Osteoblast (primary cell): ENCODE measurements around the gene SLC13A2. TPM values are rescaled to one million over a fixed set of nuclear protein-coding genes. Genes with fewer than 3 reads are reported as not detected.
"Not testable (repeated sequence)": the region's sequence is repeated elsewhere in the genome, so short reads cannot be mapped to it uniquely, and the experiment has no call there.

Experiments used
- DNase-seq: peaks from one replicate; pipeline ENCODE4 v3.0.0; 2011; ENCODE audit warnings: low spot score, mixed read lengths; ENCODE audit not compliant: insufficient read length; ENCODE audit errors: missing footprints
- H2AFZ ChIP-seq: 2 replicates; pipeline ENCODE4 v1.6.0; 2011; ENCODE audit warnings: mild to moderate bottlenecking, low read length
- H3K27ac ChIP-seq: 2 replicates; pipeline ENCODE4 v1.5.1; 2011; ENCODE audit warnings: mild to moderate bottlenecking, low read depth, low read length, moderate library complexity
- H3K27me3 ChIP-seq: 2 replicates; pipeline ENCODE4 v1.6.0; 2012; ENCODE audit warnings: mild to moderate bottlenecking, control low read depth, inconsistent platforms, low read length, moderate library complexity; ENCODE audit not compliant: insufficient read depth
- H3K36me3 ChIP-seq: 2 replicates; pipeline ENCODE4 v1.5.1; 2011; ENCODE audit warnings: mild to moderate bottlenecking, low read length, control low read depth, moderate library complexity; ENCODE audit not compliant: insufficient read depth
- H3K4me1 ChIP-seq: 2 replicates; pipeline ENCODE4 v1.5.1; 2011; ENCODE audit warnings: mild to moderate bottlenecking, low read length, control low read depth, moderate library complexity; ENCODE audit not compliant: insufficient read depth
- H3K4me2 ChIP-seq: 2 replicates; pipeline ENCODE4 v1.6.0; 2011; ENCODE audit warnings: mild to moderate bottlenecking, low read length; ENCODE audit not compliant: insufficient read depth
- H3K4me3 ChIP-seq: fragments of 200-600 bp; sonication (generic); 3 replicates; pipeline ENCODE4 v1.5.1; 2012; ENCODE audit warnings: mild to moderate bottlenecking, low read length, inconsistent platforms; ENCODE audit not compliant: insufficient read depth
- H3K79me2 ChIP-seq: 2 replicates; pipeline ENCODE4 v1.6.0; 2012; ENCODE audit warnings: mild to moderate bottlenecking, low read length, control low read depth, inconsistent platforms; ENCODE audit not compliant: insufficient read depth
- H3K9me3 ChIP-seq: 2 replicates; pipeline ENCODE4 v1.5.1; 2011; ENCODE audit warnings: low read depth, low read length, control low read depth
- H4K20me1 ChIP-seq: 2 replicates; pipeline ENCODE4 v1.6.0; 2012; ENCODE audit warnings: mild to moderate bottlenecking, low read length, control low read depth; ENCODE audit not compliant: insufficient read depth
- total RNA-seq: library from RNA; depleted of rRNA; stranded (reverse); fragments of >200 nt; gene quantifications from 2 replicates; pipeline ENCODE4 v1.2.3, GENCODE V29; 2012
- TF ChIP-seq, protein P1 (sequence below): IDR thresholded peaks from 2 replicates; pipeline ENCODE4 v1.5.1; 2011; ENCODE audit warnings: mild to moderate bottlenecking, low read depth, low read length, moderate library complexity; ENCODE audit errors: extremely low read depth

Gene SLC13A2
- total RNA-seq, 1 donor, result not detected

- Histone ChIP-seq H3K9me3 (no peaks in the 10 kb centered on the region), H3K27ac (no peak overlapping the region), H3K4me3 (no peak overlapping the region), H2AFZ (no peak overlapping the region), H3K4me1 (peaks cover 18% of the 10 kb centered on the region), H4K20me1 (peaks cover 2% of the 10 kb centered on the region), H3K36me3 (no peaks in the 10 kb centered on the region), H3K79me2 (no peaks in the 10 kb centered on the region), H3K27me3 (peaks cover 53% of the 10 kb centered on the region), H3K4me2 (no peak overlapping the region)
- DNase-seq, result peak; percentile 44
- TF ChIP-seq, protein P1, sequence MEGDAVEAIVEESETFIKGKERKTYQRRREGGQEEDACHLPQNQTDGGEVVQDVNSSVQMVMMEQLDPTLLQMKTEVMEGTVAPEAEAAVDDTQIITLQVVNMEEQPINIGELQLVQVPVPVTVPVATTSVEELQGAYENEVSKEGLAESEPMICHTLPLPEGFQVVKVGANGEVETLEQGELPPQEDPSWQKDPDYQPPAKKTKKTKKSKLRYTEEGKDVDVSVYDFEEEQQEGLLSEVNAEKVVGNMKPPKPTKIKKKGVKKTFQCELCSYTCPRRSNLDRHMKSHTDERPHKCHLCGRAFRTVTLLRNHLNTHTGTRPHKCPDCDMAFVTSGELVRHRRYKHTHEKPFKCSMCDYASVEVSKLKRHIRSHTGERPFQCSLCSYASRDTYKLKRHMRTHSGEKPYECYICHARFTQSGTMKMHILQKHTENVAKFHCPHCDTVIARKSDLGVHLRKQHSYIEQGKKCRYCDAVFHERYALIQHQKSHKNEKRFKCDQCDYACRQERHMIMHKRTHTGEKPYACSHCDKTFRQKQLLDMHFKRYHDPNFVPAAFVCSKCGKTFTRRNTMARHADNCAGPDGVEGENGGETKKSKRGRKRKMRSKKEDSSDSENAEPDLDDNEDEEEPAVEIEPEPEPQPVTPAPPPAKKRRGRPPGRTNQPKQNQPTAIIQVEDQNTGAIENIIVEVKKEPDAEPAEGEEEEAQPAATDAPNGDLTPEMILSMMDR, result no peak
These were observed 7.4 kb upstream of the SLC13A2 start for GRCh38 chr17:28466001-28466400.

DNA sequence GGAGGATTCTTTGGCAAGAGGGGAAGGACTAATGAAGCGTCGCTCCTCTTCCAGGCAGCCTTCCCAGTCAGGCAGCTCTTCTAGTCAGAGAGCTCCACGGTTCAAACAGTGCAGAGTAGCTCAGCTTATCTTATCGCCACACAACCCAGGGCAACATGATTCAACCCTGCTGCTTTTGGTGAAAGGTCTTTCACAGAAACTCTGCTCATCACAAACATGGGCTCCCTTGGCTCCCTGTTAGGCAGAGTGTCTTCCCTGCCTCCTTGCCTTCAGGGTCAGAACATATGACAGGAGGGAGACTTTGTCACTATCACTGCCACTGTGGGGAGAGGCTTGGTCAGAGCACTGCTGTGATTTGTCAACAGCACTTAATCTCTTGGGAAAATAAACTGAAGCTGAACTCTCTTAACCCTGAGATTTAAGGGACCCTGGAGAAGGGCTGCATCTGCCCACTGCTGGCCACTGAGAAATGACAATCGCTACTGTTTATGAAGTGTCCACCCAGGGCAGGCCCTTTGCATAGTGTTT, 6.9 kb upstream of the SLC13A2 start:
- H4K20me1 ChIP-seq, result peaks cover 2% of the 10 kb centered on the region
- peaks cover 54% of the 10 kb centered on the region for H3K27me3 ChIP-seq
- H3K4me2 ChIP-seq, result peak overlapping the region; percentile 0

GRCh38 chr17:28467456-28468025, 5.9 kb upstream of the SLC13A2 start:
- H4K20me1 ChIP-seq, result peaks cover 2% of the 10 kb centered on the region
- DNase-seq, result peak; percentile 77
- no peak overlapping the region for H3K27ac ChIP-seq
- peak overlapping the region; percentile 47 for H3K4me3 ChIP-seq
- TF ChIP-seq, protein P1, result no peak
- H3K4me1 ChIP-seq, result peaks cover 18% of the 10 kb centered on the region
- H3K36me3 ChIP-seq, result no peaks in the 10 kb centered on the region
- no peaks in the 10 kb centered on the region for H3K9me3 ChIP-seq
- no peak overlapping the region for H2AFZ ChIP-seq
- H3K4me2 ChIP-seq, result peak overlapping the region; percentile 66
- peaks cover 54% of the 10 kb centered on the region for H3K27me3 ChIP-seq
- H3K79me2 ChIP-seq, result no peaks in the 10 kb centered on the region

More for the DNA sequence above, 6.9 kb upstream of the SLC13A2 start:
- Histone ChIP-seq H3K4me3 (no peak overlapping the region), H3K36me3 (no peaks in the 10 kb centered on the region), H3K4me1 (peaks cover 18% of the 10 kb centered on the region), H2AFZ (no peak overlapping the region), H3K27ac (no peak overlapping the region), H3K9me3 (no peaks in the 10 kb centered on the region), H3K79me2 (no peaks in the 10 kb centered on the region)
- peak; percentile 78 for DNase-seq
- TF ChIP-seq, protein P1, result no peak

- H4K20me1 ChIP-seq, H3K27ac ChIP-seq, H3K9me3 ChIP-seq, H3K4me3 ChIP-seq, H3K4me2 ChIP-seq, H3K36me3 ChIP-seq, H3K79me2 ChIP-seq, DNase-seq, H2AFZ ChIP-seq: not testable (repeated sequence)
- Histone ChIP-seq H3K4me1 (peaks cover 18% of the 10 kb centered on the region), H3K27me3 (peaks cover 52% of the 10 kb centered on the region)
These were observed 5.3 kb upstream of the SLC13A2 start for GRCh38 chr17:28468033-28468735.
